ENCODE results near the gene AURKAIP1.

Gene AURKAIP1

DNA sequence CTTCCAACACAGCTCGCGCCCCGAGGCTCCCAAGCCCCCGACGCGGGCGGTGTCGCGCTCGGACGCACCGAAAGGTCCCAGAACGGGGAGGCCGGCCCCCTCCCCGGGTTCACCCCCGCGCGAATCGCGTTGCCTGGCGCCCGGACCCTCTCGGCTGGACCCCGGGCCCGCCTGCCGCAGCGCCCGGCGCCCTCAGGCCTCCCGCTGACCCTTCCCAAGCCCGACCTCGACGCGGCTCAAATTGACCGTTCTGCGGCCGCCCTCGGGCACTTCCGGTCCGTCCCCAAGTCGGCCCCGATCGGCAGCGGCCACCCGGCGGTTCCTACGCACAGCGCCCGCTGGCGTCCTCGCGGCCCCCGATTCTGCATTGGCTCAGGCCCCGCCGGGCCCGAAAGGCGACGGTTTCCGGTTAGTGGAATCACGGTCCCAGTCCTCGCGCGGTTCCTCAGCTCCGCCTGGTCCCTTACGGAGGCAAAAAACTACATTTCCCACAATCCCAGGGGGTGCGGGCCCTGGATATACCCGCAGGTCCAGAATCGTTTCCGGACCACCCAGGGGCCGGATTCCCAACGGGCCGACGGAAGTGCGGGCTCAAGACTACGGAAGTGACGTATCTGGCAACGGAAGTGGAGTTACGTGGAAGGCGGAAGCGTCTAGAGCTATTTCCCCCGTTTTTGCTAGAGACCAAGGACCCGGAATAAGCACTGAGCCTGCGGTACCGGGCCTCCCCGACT lies at the start of gene AURKAIP1:
AURKAIP1 (minus strand) TSS at position 279 of the 734 bp plus-strand sequence. CDS start 451 bp downstream, outside the sequence.
- H3K27me3 ChIP-seq (ENCODE audit: control insufficient read depth, insufficient read depth, low read length) = no peaks in the 10 kb centered on the region
- no peaks in the 10 kb centered on the region for H3K9me3 ChIP-seq (ENCODE audit: control insufficient read depth, insufficient read depth, low read length)
- peak within 1 kb of the TSS; percentile 84 for H3K4me3 ChIP-seq (ENCODE audit: low read depth, low read length)
- peaks cover 10% of the 10 kb centered on the region for H3K36me3 ChIP-seq (ENCODE audit: control insufficient read depth, insufficient read depth, low read length)
- peak within 1 kb of the TSS; percentile 74 for H3K9ac ChIP-seq (ENCODE audit: low read depth, low read length)
- H3K27ac ChIP-seq (ENCODE audit: low read depth, low read length) = peak within 1 kb of the TSS; percentile 85
- 0 out of 2 replicates have a peak, but pooled peaks cover 6% of the 10 kb centered on the region for H3K4me1 ChIP-seq (ENCODE audit: control insufficient read depth, insufficient read depth, low read length)

DNA sequence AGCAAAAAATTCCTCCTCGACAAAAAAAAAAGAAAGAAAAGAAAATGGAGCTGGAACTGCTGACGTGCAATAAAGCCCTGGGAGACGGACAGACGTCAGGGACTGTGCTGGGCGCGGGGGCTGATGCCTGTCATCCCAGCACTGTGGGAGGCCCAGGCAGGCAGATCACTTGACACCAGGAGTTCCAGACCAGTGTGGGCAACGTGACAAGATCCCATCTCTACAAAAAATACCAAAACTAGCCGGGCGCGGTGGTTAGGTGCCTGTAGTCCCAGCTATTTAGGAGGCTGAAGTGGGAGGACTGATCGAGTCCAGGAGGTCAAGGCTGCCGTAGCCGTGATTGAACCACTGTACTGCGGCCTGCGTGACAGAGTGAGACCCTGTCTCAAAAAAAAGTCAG lies 49.7 kb upstream of the AURKAIP1 start:
- Histone ChIP-seq H3K4me3 (ENCODE audit: low read depth, low read length) (no peak overlapping the region), H3K27me3 (ENCODE audit: control insufficient read depth, insufficient read depth, low read length) (no peaks in the 10 kb centered on the region; the same call in 1 of the 2 replicates), H3K36me3 (ENCODE audit: control insufficient read depth, insufficient read depth, low read length) (no peaks in the 10 kb centered on the region), H3K9ac (ENCODE audit: low read depth, low read length) (no peak overlapping the region), H3K27ac (ENCODE audit: low read depth, low read length) (no peak overlapping the region), H3K9me3 (ENCODE audit: control insufficient read depth, insufficient read depth, low read length) (no peaks in the 10 kb centered on the region), H3K4me1 (ENCODE audit: control insufficient read depth, insufficient read depth, low read length) (peaks cover 20% of the 10 kb centered on the region; the same call in 1 of the 2 replicates)

DNA sequence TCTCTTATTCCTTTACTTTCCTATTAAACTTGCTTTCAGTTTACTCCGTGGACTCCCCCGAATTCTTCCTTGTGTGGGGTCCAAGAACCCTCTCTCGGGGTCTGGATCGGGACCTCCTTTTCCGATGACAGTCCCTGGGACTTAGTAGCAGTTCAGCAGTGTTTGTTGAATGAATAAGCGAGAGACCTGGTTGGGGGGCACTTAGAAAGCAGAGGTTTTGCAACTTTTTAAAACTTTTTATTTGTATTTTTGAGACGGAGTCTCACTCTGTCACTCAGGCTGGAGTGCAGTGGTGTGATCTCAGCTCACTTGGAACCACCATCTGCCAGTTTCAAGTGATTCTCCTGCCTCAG lies 48.2 kb upstream of the AURKAIP1 start:
- no peak overlapping the region for H3K4me3 ChIP-seq (ENCODE audit: low read depth, low read length)
- no peaks in the 10 kb centered on the region; the same call in 1 of the 2 replicates for H3K27me3 ChIP-seq (ENCODE audit: control insufficient read depth, insufficient read depth, low read length)
- H3K36me3 ChIP-seq (ENCODE audit: control insufficient read depth, insufficient read depth, low read length) = no peaks in the 10 kb centered on the region
- no peak overlapping the region for H3K9ac ChIP-seq (ENCODE audit: low read depth, low read length)
- peak overlapping the region; percentile 27 for H3K27ac ChIP-seq (ENCODE audit: low read depth, low read length)
- H3K9me3 ChIP-seq (ENCODE audit: control insufficient read depth, insufficient read depth, low read length) = no peaks in the 10 kb centered on the region
- H3K4me1 ChIP-seq (ENCODE audit: control insufficient read depth, insufficient read depth, low read length) = peaks cover 20% of the 10 kb centered on the region; the same call in 1 of the 2 replicates

DNA sequence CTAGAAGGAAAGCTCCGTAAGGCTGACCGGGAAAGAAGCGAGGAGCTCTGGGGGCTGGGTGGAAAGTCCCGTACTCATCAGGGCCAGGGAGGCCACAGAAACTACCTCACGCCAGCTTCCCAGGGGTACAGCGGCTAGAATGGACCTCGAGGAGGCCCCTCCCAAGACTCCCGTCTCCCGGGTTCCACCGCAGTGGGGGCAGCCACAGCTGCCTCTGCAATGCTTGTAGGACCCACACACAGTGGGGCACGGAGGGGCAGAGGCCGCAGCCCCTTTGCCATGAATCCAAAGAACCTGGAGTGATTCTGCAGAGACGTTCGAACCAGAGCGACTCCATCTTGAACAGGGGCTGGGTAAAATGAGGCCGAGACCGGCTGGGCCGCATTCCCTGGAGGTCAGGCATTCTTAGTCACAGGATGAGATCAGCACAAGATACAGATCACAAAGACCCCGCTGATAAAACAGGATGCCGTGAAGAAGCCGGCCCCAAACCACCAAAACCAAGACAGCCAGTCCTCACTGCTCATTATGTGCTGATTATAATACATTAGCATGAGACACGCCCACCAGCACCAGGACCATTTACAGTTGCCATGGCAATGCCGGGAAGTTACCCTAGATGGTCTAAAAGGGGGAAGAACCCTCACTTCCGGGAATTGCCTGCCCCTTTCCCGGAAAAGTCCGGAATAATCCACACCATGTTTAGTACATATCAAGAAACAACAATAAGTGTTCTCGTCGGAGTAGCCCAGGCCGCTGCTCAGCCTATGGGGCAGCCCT lies 47.6 kb upstream of the AURKAIP1 start:
- H3K4me3 ChIP-seq (ENCODE audit: low read depth, low read length) = no peak overlapping the region
- no peaks in the 10 kb centered on the region; the same call in 1 of the 2 replicates for H3K27me3 ChIP-seq (ENCODE audit: control insufficient read depth, insufficient read depth, low read length)
- no peaks in the 10 kb centered on the region for H3K36me3 ChIP-seq (ENCODE audit: control insufficient read depth, insufficient read depth, low read length)
- H3K9me3 ChIP-seq (ENCODE audit: control insufficient read depth, insufficient read depth, low read length) = no peaks in the 10 kb centered on the region
- H3K9ac ChIP-seq (ENCODE audit: low read depth, low read length) = no peak overlapping the region
- H3K4me1 ChIP-seq (ENCODE audit: control insufficient read depth, insufficient read depth, low read length) = peaks cover 20% of the 10 kb centered on the region; the same call in 1 of the 2 replicates
- peak overlapping the region; percentile 27 for H3K27ac ChIP-seq (ENCODE audit: low read depth, low read length)

DNA sequence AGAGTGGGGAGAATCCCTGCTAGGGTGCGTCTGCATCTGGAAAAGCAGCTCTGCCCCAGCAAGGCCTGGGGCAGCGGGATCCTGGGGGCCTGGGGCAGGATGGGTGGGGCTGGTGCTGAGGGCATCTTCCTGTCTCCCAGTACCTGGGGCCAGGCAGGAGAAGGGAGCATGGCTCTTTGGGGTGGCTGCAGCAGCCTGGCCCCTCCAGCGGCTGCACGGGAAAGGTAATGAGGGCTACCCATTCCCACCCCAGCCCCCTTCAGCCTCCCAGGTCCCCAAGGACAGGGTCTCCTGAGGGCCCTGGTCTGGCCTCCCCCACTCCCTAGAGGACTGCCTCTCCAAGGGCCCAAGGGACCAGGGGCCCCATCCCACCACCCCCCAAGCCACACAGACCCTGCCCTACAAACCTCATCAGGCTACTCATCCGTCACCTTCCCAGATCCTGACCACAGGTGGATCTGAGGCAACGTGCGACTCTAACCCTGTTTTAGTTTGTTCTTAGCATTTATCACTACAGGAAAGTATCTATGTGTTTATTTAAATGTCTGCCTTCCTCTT lies 47.0 kb upstream of the AURKAIP1 start:
- Histone ChIP-seq H3K27me3 (ENCODE audit: control insufficient read depth, insufficient read depth, low read length) (no peaks in the 10 kb centered on the region; the same call in 1 of the 2 replicates), H3K4me1 (ENCODE audit: control insufficient read depth, insufficient read depth, low read length) (peaks cover 20% of the 10 kb centered on the region; the same call in 1 of the 2 replicates), H3K27ac (ENCODE audit: low read depth, low read length) (peak overlapping the region; percentile 17), H3K4me3 (ENCODE audit: low read depth, low read length) (no peak overlapping the region), H3K36me3 (ENCODE audit: control insufficient read depth, insufficient read depth, low read length) (no peaks in the 10 kb centered on the region), H3K9me3 (ENCODE audit: control insufficient read depth, insufficient read depth, low read length) (no peaks in the 10 kb centered on the region), H3K9ac (ENCODE audit: low read depth, low read length) (no peak overlapping the region)

DNA sequence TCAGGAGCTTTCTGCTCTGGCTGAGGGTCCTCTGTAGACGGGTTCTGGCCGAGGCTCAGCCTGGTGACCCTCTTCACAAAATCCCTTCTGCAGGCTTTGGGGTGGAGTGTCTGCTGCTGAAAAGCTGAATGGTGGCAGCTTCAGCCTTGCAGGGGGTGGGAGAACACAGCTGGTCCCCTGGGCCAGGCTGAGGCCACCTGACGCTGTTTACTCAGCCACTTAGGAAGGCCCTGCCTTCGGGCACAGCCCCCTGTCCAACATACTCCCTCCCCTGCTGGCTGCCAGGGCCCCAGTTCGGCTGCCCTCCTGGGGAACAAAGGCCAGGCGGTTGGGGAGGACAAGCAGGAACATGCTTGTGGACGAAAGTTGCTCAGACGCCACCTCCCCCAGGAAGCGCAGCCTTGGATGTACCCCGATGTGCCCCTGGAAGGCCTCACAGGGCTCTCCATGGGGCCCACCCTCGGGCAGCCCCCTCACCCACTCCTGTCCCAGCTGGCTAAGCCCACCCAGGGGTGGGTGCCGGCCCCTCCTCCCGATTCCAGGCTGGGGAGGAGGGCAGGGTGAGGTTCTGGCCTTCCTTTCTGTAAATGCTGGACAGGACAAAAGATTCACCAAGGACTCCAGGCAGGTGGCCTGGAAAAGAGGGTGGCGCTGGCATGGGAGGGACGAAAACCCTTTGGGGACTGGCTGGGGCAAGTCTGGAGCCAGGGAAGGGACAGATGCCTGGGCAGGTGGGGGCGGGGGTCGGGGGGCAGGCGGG lies 46.3 kb upstream of the AURKAIP1 start, which contains the start of gene ANKRD65:
ANKRD65 (minus strand) TSS at position 130 of the 760 bp plus-strand sequence. CDS start 271 bp downstream, outside the sequence.
- Histone ChIP-seq H3K4me1 (ENCODE audit: control insufficient read depth, insufficient read depth, low read length) (peaks cover 19% of the 10 kb centered on the region; the same call in 1 of the 2 replicates), H3K27me3 (ENCODE audit: control insufficient read depth, insufficient read depth, low read length) (no peaks in the 10 kb centered on the region; the same call in 1 of the 2 replicates), H3K4me3 (ENCODE audit: low read depth, low read length) (no peak within 1 kb of the TSS), H3K36me3 (ENCODE audit: control insufficient read depth, insufficient read depth, low read length) (no peaks in the 10 kb centered on the region), H3K9me3 (ENCODE audit: control insufficient read depth, insufficient read depth, low read length) (no peaks in the 10 kb centered on the region), H3K27ac (ENCODE audit: low read depth, low read length) (peak within 1 kb of the TSS; percentile 9), H3K9ac (ENCODE audit: low read depth, low read length) (no peak within 1 kb of the TSS)

DNA sequence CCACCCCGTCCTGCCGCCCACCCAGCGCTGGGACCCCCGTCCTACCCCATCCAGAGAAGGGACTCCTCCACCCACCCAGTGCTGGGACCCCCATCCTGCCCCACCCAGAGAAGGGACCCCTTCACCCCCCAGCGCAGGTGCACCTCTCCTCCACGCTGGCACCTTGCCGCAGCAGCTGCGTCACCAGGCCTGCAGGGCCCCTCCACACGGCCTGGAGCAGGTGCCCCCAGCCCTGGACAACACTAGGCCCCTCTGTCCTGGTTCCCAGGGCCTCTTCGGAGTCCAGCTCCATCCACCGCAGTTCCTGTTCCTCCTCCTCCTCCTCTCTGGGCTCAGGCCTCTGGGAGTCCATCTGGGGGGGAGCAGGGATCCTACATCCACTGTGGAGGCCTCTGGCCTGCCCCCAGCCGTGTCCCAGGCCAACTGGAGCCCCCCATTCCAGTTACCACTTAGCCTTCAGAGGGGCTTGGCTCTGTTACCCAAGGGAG lies 45.7 kb upstream of the AURKAIP1 start:
- Histone ChIP-seq H3K9me3 (ENCODE audit: control insufficient read depth, insufficient read depth, low read length) (no peaks in the 10 kb centered on the region), H3K4me3 (ENCODE audit: low read depth, low read length) (no peak overlapping the region), H3K36me3 (ENCODE audit: control insufficient read depth, insufficient read depth, low read length) (no peaks in the 10 kb centered on the region), H3K27ac (ENCODE audit: low read depth, low read length) (peak overlapping the region; percentile 9), H3K4me1 (ENCODE audit: control insufficient read depth, insufficient read depth, low read length) (peaks cover 16% of the 10 kb centered on the region; the same call in 1 of the 2 replicates), H3K27me3 (ENCODE audit: control insufficient read depth, insufficient read depth, low read length) (no peaks in the 10 kb centered on the region; the same call in 1 of the 2 replicates), H3K9ac (ENCODE audit: low read depth, low read length) (no peak overlapping the region)

DNA sequence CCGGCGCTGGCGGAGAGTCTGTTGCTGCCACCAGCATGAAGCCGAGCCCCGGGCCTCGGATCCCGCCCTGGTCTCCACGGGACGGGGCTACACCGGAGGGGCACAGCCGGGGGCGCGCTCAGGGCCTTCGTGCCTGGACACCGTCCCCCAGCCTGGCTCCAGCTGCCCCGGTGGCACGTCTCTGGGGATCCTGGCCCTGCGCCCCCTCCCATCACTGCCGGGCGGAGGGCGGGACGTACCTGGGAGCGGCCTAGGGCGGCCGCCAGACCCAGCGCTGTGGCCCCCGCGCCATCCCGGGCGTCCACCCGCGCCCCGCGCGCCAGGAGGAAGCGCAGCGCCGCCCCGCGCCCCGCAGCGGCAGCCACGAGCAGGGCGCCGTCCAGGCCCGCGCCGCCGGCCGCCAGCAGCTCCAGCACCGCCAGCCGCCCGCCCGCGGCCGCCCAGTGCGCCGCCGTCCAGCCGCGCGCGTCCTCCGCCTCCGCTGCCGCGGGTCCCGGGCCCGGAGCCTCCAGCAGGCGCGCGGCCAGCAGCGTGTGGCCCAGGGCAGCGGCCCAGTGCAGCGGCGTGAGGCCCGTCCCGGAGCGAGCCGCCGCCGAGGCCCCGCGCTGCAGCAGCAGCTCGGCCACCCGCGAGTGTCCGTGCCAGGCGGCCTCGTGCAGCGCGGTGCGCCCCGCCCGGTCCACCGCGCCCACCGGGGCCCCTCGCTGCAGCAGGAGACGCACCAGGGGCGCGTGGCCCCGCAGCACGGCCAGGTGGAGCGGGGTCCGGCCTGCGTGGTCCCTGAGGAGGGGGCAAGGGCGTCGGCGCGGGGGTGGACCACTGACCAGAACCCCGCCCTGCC lies 45.0 kb upstream of the AURKAIP1 start:
- H3K36me3 ChIP-seq (ENCODE audit: control insufficient read depth, insufficient read depth, low read length) = no peaks in the 10 kb centered on the region
- no peaks in the 10 kb centered on the region; the same call in 1 of the 2 replicates for H3K27me3 ChIP-seq (ENCODE audit: control insufficient read depth, insufficient read depth, low read length)
- H3K27ac ChIP-seq (ENCODE audit: low read depth, low read length) = no peak overlapping the region
- H3K4me3 ChIP-seq (ENCODE audit: low read depth, low read length) = peak overlapping the region; percentile 39; the same call in 1 of the 2 replicates
- H3K4me1 ChIP-seq (ENCODE audit: control insufficient read depth, insufficient read depth, low read length) = peaks cover 18% of the 10 kb centered on the region; the same call in 1 of the 2 replicates
- no peaks in the 10 kb centered on the region for H3K9me3 ChIP-seq (ENCODE audit: control insufficient read depth, insufficient read depth, low read length)
- H3K9ac ChIP-seq (ENCODE audit: low read depth, low read length) = no peak overlapping the region

DNA sequence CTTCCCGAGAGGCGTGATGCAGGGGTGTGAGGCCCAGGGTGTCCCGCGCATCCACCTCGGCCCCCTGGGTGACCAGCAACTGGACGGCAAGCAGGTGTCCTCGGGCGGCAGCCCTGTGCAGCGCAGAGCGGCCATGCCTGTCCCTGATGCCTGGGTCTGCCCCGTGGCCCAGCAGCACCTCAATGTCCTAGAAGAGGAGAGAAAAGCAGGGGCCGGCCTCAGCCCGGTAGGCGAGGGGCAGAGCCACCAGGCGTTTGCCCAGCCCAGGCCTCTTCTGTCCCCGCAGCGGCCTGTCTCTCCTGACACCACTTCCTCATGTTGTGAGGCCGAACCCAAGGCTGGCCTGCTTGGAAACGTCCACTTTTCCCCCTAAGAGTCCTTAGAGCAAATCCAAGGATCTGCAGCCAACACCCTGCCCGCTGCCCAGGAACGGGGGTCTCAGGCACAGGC lies 44.4 kb upstream of the AURKAIP1 start:
- Histone ChIP-seq H3K4me3 (ENCODE audit: low read depth, low read length) (peak overlapping the region; percentile 39; the same call in 1 of the 2 replicates), H3K27ac (ENCODE audit: low read depth, low read length) (no peak overlapping the region), H3K27me3 (ENCODE audit: control insufficient read depth, insufficient read depth, low read length) (no peaks in the 10 kb centered on the region; the same call in 1 of the 2 replicates), H3K9me3 (ENCODE audit: control insufficient read depth, insufficient read depth, low read length) (no peaks in the 10 kb centered on the region), H3K4me1 (ENCODE audit: control insufficient read depth, insufficient read depth, low read length) (peaks cover 18% of the 10 kb centered on the region; the same call in 1 of the 2 replicates), H3K9ac (ENCODE audit: low read depth, low read length) (no peak overlapping the region), H3K36me3 (ENCODE audit: control insufficient read depth, insufficient read depth, low read length) (no peaks in the 10 kb centered on the region)

Measured in HUES48 (cell line).